HG03432 (cell line): ENCODE results near the gene DNAJC3.

Experiments used
- ATAC-seq: cut with Tn5 transposase; IDR thresholded peaks from one replicate; pipeline ENCODE4 v1.9.1; 2021; ENCODE audit warnings: mild to moderate bottlenecking, moderate library complexity; ENCODE audit not compliant: unreplicated experiment

Gene DNAJC3, protein sequence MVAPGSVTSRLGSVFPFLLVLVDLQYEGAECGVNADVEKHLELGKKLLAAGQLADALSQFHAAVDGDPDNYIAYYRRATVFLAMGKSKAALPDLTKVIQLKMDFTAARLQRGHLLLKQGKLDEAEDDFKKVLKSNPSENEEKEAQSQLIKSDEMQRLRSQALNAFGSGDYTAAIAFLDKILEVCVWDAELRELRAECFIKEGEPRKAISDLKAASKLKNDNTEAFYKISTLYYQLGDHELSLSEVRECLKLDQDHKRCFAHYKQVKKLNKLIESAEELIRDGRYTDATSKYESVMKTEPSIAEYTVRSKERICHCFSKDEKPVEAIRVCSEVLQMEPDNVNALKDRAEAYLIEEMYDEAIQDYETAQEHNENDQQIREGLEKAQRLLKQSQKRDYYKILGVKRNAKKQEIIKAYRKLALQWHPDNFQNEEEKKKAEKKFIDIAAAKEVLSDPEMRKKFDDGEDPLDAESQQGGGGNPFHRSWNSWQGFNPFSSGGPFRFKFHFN

DNA sequence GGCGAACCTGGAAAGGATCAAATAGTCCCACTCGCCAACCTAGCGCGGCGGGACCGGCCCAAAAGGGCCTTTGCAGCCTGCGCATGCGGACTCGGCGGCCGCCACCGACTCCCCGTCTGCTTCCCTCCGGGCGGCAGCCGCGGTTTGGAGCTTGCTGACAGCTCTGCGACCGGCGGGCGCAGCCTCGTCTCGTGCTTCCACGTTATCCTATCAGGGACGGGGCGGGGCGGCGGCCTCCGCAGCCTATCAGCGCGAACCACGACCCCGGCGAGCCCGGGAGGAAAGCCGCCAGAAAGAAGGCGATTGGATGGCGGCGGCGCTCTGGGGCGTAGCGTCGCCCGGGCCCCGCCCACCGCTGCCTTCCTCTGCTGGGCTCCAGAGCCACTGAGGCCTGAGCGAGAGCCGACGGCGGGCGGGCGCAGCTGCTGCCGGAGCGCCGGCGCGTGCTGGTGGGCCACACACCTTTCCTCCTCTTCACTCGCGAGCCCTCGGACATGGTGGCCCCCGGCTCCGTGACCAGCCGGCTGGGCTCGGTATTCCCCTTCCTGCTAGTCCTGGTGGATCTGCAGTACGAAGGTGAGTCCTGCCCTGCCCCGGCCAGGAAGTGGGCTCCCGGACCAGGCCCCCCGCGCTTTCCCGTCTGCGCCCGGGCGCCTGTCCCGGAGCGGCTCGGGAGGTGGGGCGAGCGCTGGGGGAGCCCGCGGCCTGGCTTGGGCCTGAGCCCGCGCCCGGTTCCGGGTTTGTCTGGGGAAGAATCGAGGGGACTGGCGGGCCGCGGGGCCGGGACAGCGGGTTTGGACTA lies at the start of gene DNAJC3:
DNAJC3 (plus strand) TSS at position 378 of the 802 bp plus-strand sequence; CDS start at position 495, 117 bp downstream.
- peak; percentile 96 for ATAC-seq

DNA sequence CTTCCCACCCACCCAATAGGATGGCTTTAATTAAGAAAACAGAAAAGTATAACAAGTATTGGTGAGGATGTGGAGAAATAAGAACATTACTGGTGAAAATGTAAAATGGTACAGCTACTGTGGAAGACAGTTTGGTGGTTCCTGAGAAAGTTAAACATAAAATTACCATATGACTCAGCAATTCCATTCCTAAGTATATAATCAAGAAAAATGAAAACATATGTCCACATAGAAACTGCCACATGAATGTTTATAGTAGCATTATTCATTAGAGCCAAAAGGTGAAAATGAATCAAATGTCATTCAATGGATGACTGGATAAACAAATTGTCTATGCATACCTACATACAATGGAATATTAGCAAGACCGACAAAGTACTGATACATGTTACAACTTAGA lies 49.3 kb upstream of the DNAJC3 start:
- ATAC-seq, result no peak

DNA sequence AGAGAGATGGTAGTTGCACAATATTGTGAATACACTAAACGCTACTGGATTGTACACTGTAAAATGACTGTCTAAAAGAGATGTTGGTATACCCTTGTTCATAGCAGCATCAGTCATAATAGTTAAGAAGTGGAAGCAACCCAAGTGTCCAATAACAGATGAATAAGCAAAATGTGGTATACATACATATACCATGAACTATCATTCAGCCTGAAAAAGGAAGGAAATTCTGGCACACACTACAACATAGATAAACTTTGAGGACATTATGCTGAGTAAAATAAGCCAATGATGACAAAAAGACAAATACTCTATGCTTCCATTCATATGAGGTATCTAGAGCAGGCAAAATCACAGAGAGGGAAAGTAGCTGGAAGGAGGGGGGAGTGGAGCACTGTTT lies 48.5 kb upstream of the DNAJC3 start:
- ATAC-seq, result no peak

DNA sequence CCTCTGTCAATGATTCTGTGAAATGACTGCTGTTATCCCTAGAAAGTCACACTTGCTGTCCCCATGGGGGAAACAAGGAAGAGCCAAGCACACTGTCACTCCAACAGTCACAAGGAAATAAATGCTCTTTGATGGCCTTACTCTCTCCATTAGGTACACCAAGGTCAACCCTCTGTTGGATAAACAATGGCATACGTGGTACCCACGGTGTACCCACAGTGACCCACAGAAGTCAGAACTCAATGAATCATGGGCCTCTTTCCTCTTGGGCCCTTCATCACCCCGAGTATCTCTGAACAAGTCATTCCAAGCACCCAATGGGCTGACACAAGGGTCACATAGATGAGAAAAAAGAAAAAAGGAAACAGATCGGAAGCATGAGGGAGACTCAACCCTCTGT lies 47.9 kb upstream of the DNAJC3 start:
- no peak for ATAC-seq

DNA sequence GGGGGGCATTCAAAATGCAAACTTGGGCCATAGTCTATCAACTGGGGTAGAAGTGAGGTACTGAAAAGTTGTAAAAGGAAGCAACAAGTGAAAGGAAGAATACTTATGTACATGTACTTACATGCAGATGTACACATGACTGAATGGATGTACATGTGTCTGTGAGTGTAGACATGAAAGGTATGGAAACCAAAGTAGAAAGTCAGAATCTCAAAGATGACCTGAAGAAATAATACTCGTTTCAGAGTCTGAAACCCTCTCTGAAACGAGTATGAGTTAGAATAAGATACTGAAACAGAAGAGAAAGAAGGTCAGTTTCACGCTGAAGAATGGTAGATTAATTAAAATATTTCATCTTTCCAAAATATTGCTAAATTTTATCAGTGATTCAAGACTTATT lies 46.3 kb upstream of the DNAJC3 start:
- no peak for ATAC-seq

DNA sequence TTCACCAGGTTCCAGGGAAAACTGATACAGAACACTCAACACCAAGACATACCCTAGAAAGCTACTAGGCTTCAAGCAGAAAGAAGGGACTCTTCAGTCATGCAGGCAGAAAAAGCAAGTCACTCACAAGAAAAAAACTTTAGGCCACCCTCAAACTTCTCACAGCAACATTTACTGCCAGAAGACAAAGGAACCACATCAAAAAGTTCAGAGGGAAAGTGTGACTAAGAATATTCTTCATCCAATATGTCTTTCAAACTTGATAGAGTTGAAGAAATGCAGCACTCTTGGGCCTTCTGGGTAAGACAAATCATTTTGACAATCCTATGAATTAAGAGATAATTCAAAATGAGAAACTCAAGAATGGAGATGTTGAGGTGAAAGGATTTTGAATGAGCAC lies 40.1 kb upstream of the DNAJC3 start:
- ATAC-seq, result no peak

DNA sequence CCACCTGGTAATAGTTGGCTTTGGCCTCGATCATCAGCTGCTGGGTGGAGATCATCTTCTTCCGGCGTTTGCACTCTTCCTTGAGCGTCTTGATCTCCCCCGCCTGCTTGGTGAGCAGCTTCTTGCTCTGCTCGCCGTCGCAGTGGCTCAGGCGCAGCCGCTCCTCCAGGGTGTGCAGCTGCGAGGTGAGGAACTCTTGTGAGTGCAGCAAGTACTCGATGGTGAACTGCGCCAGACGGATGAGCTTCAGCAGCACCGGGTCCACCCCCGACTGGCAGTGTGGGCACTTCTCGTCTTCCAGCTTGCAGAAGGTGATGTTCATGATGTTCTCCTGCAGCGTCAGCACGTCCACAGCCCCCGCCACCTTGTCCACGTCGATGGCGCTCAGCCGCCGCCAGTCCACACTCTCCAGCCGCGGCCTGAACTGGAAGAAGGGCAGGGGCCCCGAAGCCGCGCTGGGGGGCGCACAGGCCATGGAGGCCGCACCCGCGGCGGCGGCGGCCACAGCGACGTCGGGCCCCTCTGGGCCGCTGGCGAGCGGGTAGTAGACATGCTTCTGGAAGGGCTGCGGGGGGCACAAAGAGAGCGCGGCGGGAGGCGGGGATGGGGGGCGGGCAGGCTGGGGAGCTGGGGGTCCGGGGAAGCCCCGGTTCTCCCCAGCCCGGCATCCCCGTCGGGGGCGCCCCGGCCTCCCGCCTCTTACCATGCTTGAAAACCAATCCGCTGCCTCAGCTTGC lies 35.5 kb upstream of the DNAJC3 start:
- no peak for ATAC-seq

DNA sequence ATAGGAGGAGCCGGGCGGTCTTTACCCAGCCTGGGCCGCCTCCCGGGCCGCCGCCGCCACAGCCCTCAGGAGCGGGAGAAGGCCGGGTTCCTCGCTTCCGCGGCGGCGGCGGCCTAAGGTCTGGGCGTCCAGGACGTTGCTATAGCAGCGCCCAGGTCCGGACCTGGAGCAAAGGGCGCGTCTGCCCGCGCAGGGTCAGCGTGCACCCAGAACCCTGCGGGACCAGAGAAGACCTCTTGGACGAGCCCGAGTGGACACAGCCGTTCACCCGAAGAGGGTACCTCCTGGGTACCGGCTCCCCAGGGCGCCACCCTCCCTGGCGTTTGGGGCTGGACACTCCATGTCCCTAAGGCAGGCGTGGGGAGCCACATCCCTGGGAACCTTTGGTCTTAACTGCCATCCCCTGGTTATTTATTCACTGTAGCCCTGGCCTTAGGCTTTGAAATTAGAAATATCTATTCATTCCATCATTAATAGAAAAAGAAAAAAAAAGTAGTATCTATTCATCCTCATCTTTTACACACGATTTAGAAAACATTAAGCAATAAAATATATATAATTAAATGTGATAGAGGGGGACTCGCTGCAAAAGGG lies 34.8 kb upstream of the DNAJC3 start:
- no peak for ATAC-seq

DNA sequence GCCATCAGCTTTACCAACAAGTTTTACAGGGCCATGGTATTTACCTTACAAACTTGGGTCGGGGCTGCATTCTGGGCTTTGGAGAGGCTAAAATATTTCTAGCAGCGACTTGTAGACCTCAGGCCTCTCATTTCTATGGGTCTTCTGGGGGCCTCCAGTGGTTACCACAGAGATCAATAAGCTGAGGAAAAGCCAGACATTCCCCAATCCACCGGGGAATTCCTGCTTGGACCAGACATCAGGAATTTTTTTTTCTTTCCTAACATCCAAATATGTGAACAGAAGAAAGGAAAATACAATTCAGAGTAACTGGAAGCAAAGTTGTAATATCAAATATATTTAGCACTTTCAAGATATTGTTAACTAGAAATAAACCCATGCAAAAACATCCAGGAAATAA lies 33.9 kb upstream of the DNAJC3 start:
- ATAC-seq, result no peak

DNA sequence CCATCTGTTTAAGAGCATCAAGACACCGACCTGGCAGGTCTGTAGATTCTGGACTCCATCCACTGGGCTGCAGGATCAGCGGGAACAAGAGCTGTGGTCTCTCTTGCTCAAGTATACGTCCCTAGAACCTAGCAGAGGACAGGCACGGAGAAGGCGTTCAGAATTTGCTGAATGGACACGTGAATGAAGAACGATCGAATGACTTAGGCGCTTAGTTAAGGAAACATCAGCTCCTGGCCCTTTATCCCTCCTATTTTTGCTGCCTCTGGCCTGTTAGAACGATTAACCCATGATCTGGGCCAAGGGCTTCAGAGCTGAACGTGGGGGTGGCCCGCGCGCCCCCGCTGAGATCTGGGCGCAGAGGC lies 33.4 kb upstream of the DNAJC3 start:
- no peak for ATAC-seq

DNA sequence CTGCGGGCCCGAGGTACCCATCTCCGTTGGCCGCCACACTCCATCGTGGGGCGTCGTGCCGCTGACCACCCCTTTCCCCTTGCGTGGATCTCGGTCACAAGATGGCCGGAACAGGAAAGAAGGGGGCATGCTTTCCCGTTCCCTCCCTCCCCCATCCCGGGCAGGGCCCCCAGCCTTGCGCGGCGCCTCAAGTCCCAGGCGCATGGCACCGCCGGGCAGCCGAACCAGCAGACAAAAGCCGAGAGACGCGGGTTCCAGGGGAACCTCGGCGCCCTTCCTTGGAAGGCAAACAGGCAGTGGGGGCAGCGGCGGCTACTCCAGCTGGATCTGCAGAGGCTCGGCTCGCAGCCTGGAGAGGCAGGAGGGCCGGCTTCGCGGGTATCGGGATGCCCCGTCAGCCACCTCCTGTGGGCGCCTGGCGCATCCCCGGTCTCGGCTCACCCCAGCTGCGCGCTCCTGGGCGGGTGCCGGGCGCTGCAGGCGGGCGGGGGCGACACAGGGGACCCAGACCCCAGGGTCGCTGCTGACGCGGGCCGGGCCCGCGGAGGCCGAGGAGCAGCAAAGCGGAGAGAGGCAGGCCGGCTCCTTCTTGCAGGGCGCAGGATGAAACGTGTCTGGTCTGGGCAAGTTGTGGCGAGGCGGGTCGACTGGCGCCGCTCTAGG lies 32.9 kb upstream of the DNAJC3 start:
- peak; percentile 56 for ATAC-seq

DNA sequence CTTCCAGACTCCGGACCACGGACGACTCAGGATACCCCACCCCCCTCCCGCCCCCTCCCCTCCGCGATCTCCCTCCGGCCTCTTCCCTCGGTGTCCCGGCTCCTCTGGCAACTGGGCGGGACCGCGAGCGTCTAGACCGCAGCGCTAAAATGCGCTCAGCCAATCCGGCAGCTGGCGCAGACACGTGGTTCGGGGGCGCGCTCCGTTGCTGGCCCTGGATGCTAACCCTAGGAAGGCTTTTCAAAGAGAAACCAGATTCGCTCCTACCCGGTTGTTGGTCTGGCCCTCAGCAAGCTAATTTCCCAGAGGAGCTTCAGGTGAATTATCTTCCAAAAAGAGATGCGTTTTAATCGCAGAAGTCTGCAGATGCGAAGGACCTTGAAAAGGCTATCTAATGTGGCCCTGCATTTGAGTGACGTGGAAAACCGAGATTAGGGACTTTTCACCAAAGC lies 32.3 kb upstream of the DNAJC3 start, which contains the start of gene DZIP1:
DZIP1 (minus strand) TSS at position 106 of the 452 bp plus-strand sequence. CDS start 2,677 bp downstream, outside the sequence.
- ATAC-seq, result peak; percentile 86

DNA sequence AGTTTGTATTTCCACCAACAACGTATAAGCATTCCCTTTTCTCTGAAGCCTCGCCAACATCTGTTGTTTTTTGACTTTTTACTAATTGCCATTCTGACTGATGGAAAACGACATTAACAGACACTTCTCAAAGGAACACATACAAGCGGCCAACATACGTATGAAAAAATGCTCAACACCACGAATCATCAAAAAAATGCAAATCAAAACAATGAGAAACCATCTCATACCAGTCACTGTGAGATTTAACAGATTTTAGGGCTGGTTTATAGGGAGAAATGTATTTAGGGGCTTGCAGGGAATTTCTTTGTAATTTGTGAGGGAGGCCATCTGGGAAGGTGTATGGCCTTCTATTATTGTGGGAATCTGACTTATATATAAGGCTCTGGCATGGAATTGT lies 29.6 kb upstream of the DNAJC3 start:
- ATAC-seq, result no peak

DNA sequence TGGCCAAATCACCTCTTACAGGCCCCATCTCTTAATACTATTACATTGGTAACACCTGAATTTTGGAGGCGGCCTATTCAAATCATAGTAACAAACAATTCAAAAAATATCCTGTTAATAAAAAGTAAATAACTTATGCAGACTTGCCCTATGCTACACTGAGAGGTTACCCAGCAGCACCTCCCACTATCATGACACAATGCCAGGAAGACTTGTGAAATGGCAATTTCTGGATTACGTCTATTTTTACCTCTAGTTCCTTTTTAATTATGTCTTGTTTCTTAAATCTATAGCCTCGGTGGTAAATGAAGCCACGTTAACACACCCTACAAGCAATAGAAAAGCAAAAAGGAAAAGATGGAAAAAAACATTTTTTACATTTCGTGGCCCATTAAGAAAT lies 26.2 kb upstream of the DNAJC3 start:
- ATAC-seq, result no peak

DNA sequence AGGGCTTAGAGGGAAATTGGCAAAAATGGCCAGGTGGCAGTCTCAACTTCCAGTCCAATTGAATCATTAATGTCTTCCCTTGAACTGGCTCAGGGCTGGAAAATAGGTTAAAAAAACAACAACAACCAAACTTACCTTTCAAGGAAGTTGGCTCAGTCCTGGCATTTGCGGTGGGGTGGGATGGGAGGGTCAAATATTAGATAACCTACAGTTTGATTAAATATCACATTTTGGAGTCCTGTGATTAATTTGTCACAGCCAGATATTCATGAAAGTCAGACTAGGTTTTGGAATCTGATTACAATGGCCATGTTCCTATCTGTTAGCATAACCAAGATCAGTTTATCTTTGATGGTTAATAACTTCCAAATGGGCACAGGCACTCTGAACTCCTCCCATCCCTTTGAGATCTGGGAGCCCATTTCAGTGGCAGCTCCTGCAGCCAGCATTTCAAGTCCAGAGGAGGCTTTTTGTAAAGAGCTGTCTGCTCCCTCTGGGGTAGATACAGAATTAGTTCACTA lies 24.6 kb upstream of the DNAJC3 start:
- ATAC-seq, result no peak

DNA sequence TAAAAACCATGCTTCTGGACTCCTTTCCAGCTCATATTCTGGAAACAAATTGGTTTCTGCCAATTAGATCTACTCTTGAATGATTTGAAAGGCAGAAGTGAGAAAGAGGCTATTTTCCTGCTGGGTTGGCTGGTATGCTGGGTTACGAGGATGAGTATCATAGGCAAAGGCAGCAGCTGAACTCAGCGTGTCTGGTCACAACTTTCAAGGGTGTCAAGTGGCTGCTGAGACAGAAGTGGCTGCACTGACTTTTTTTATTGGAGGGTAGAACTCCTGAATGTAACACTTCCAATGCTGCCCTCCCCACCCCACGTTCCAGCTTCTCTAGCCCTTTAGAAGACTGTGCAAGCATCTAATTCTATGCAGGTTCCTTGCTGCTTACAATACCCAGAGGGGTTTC lies 24.1 kb upstream of the DNAJC3 start:
- ATAC-seq, result no peak

DNA sequence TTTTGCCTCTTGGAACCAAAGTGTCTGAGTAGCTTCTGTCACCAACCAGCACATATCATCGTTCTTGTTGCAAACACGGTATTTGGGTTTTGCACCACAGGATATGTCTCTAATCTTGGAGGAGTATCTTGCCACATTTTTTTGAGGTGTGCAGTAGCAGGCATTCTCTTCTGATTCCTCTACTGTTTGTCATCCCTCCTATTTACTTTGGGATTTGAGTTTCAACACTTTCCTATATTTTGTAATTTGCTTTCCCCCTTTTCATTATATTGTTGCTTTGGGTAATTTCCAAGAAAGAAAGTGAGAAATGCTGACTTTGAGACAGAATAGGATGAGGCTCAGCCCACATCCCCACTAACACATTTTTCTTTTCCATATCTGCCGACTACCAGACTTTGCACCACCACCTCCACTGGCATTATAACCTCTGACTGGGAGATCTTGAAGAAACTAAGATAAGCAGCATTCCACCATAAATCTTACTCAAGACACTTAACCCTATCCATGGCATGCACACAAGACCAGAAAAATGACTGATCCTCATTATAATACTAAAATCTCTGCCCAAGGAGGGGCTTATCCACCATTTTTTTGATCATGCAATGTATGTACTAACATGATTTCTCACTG lies 20.4 kb upstream of the DNAJC3 start:
- no peak for ATAC-seq

DNA sequence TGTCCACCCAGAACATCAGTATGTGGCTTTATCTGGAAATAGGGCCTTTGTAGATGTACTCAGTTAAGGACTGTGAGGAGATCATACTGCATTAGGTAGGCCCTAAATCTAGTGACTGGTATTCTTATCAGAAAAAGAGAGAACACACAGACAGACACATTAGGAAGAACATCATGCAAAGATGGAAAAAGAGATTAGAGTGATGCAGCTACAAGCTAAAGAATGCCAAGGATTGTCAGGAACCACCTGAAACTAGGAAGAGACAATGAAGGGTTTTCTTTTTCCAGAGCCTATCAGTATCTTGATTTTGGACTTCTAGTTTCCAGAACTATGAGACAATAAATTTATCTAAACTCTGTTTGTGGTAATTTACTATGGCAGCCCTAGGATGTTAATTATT lies 17.4 kb upstream of the DNAJC3 start:
- no peak for ATAC-seq

DNA sequence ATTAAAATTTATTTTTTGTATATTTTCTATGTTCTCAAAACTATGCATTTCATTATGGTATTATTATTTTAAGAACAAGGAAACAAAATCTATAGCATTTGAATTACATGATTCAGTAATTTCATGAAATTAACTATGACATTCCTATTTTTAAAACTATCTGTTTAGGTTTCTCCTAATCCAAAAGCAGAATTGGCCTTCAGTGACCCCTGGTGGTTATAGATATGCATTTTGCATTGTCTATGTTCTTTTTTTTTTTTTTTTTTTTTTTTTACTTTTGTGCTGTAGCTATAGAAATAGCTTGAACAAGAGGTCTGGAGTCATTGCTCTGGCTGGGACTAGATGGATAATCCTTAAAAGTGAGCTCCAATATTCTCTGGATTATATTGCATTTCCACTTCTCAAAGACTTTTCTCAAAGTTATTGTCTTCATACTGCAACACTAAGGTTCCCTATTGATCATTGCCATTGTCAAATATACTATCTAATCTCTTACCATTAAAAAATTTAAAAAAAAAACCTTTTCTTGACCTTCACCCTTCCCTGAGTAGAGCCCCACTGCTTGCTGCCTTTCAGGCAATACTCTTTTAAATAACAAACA lies 15.9 kb upstream of the DNAJC3 start:
- no peak for ATAC-seq
